ENCODE measurements around the gene TDRD1.

GRCh38 chr10:114143160-114143559 lies 36.0 kb upstream of the TDRD1 start:
- TF ChIP-seq THAP7 (CRISPR knock-in tag; IDR thresholded peaks at IDR 0.05) (no peak), NRF1 (conservative IDR thresholded peaks at IDR 0.05 in 1 of 2, IDR thresholded peaks at IDR 0.05 in 1 of 2) (no peak), USF2 (CRISPR knock-in tag; IDR thresholded peaks at IDR 0.05) (no peak), GABPA (tag; conservative IDR thresholded peaks at IDR 0.05; ENCODE audit: low read depth) (no peak)
